Upper lobe of left lung (tissue), 4 donors: Measurements from ENCODE around the gene MYPOP.

Source experiments
- CTCF ChIP-seq, 6 experiments: fragments of 450-650 bp in 4 of 6; fragments of 200-600 bp in 2 of 6; sonication (generic) in 2 of 6; IDR thresholded peaks; one replicate each; pipeline ENCODE4 v1.5.1; 2016 to 2019; ENCODE audit warnings: antibody characterized with exemption in 6 of 6
- POLR2A ChIP-seq, 4 donors: fragments of 450-650 bp; IDR thresholded peaks; one replicate each; pipeline ENCODE4 v1.5.1; 2016 to 2017; ENCODE audit warnings: antibody characterized with exemption in 4 of 4, mild to moderate bottlenecking in 2 of 4

- TF ChIP-seq CTCF (IDR thresholded peaks at IDR 0.05) (no peak), POLR2A (IDR thresholded peaks at IDR 0.05) (no peak)
These were observed 6.5 kb upstream of the MYPOP start for GRCh38 chr19:45908956-45909355.
